OCI-LY7 (cell line): ENCODE results near the gene NPIPB6. TPM values are rescaled to one million over a fixed set of nuclear protein-coding genes. Genes with fewer than 3 reads are reported as not detected.

Experiments used
- BruUV-seq: library from RNA; stranded (reverse); fragments of 400-500 nt; replicated peaks from 2 replicates; lab custom pipeline; 2021; lab: Mats Ljungman, UMichigan
- CTCF ChIA-PET: fragments of 300-600 bp; sonication (Branson Sonifier 250); formaldehyde crosslinking; loops from one replicate; lab custom pipeline; 2022; ENCODE audit warnings: antibody characterized with exemption; ENCODE audit not compliant: unreplicated experiment; lab: Charles Lee
- POLR2A ChIA-PET: fragments of 300-600 bp; sonication (Branson Sonifier 250); formaldehyde crosslinking; loops from one replicate; lab custom pipeline; 2022; ENCODE audit warnings: antibody characterized with exemption; lab: Charles Lee
- DNase-seq: peaks from one replicate; pipeline ENCODE4 v3.0.0-alpha.2; 2015; ENCODE audit warnings: low spot score
- H2AFZ ChIP-seq: fragments of 200-600 bp; sonication (generic), shearing (Covaris generic); 2 replicates; pipeline ENCODE4 v1.6.1; 2014; ENCODE audit warnings: mild to moderate bottlenecking, antibody characterized with exemption, low read length, moderate library complexity
- H3K27ac ChIP-seq: fragments of 200-600 bp; sonication (generic); 2 replicates; pipeline ENCODE4 v1.5.1; 2014; ENCODE audit warnings: mixed run types, low read depth, mild to moderate bottlenecking, moderate library complexity, low read length, inconsistent platforms; ENCODE audit not compliant: poor library complexity, severe bottlenecking
- H3K36me3 ChIP-seq: fragments of 200-600 bp; sonication (generic); 2 replicates; pipeline ENCODE4 v1.6.1; 2014; ENCODE audit warnings: mild to moderate bottlenecking, antibody characterized with exemption, low read length, moderate library complexity, mixed read lengths; ENCODE audit not compliant: insufficient read depth
- H3K4me1 ChIP-seq: fragments of 200-600 bp; sonication (generic); 2 replicates; pipeline ENCODE4 v1.5.1; 2014; ENCODE audit warnings: mild to moderate bottlenecking, low read length; ENCODE audit not compliant: insufficient read depth, poor library complexity, severe bottlenecking
- H3K4me2 ChIP-seq: fragments of 200-600 bp; sonication (generic); 2 replicates; pipeline ENCODE4 v1.6.1; 2014; ENCODE audit warnings: mild to moderate bottlenecking, low read length
- H3K4me3 ChIP-seq: fragments of 200-600 bp; sonication (generic); 2 replicates; pipeline ENCODE4 v1.5.1; 2014; ENCODE audit warnings: mild to moderate bottlenecking, low read depth, low read length; ENCODE audit not compliant: poor library complexity, severe bottlenecking
- H3K79me2 ChIP-seq: fragments of 200-600 bp; sonication (generic); 2 replicates; pipeline ENCODE4 v1.6.1; 2016; ENCODE audit warnings: low read depth, mild to moderate bottlenecking, low read length, moderate library complexity, mixed read lengths; ENCODE audit not compliant: insufficient read depth
- H3K9me2 ChIP-seq: fragments of 200-600 bp; sonication (generic); 2 replicates; pipeline ENCODE4 v1.6.1; 2016; ENCODE audit warnings: mild to moderate bottlenecking, low read length, mixed read lengths; ENCODE audit not compliant: insufficient read depth
- H3K9me3 ChIP-seq: fragments of 200-600 bp; sonication (generic); 2 replicates; pipeline ENCODE4 v1.6.1; 2014; ENCODE audit warnings: mild to moderate bottlenecking, mixed run types, low read length, mixed read lengths
- H4K20me1 ChIP-seq: fragments of 200-600 bp; sonication (generic); 2 replicates; pipeline ENCODE4 v1.6.1; 2014; ENCODE audit warnings: mild to moderate bottlenecking, antibody characterized with exemption, low read length, moderate library complexity, mixed read lengths; ENCODE audit not compliant: insufficient read depth
- EZH2phosphoT487 ChIP-seq: fragments of 200-600 bp; sonication (generic); IDR thresholded peaks from 2 replicates; pipeline ENCODE4 v1.6.1; 2018; ENCODE audit warnings: low read depth, borderline replicate concordance, mild to moderate bottlenecking, mixed run types, antibody characterized with exemption, low read length, moderate library complexity, mixed read lengths
- intact Hi-C: fragments of 100-400 bp; cut with micrococcal nuclease; formaldehyde crosslinking; loops from one replicate; pipeline ENCODE4 v1.10.0; 2022; ENCODE audit not compliant: unreplicated experiment
- total RNA-seq, 2 experiments: library from RNA; depleted of rRNA in 1 of 2; stranded (reverse); fragments of >200 nt in 1 of 2; shearing (Covaris generic) in 1 of 2; gene quantifications; 2 replicates each; pipeline ENCODE4 v1.2.3, GENCODE V29; 2014 to 2022
- TF ChIP-seq, protein P1 (sequence below): fragments of 200-600 bp; sonication (generic); conservative IDR thresholded peaks from 2 replicates; pipeline ENCODE4 v1.5.1; 2014; ENCODE audit warnings: mild to moderate bottlenecking, antibody characterized with exemption, low read length, moderate library complexity, mixed read lengths

Gene NPIPB6
- total RNA-seq, 2 experiments from 2014 or later, result 5.3 to 16.1 TPM

DNA sequence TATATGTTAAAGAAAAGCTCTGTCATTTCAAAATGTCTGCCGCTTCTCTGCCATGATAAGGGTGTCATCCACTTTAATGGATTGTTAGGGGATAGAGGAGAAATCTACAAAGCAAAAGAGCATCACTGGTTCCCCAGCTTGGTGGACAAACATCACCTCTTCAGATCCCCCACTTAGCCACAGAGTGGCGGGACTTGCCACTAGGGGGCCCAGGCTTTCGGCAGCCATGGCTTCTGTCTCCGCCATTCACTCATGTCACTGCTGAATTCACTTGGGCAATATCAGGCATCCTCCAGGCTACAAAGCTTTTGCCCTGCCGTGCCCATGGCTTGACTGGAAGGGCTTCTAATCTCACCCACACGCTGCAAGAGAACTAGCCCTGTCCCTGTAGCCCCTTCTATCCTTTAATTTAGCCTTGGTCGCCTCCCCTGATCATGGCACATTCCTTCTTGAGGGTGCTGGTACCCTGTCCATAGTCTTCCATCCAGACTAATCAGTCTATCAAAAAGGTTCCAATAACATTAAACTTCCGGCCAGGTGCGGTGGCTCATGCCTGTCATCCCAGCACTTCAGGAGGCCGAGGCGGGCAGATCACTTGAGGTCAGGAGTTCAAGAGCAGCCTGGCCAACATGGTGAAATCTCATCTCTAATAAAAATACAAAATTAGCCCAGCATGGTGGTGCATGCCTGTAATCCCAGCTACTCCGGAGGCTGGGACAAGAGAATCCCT is 36.3 kb downstream of the NPIPB6 start:
- H4K20me1 ChIP-seq, result no peaks in the 10 kb centered on the region
- no TSS peak for BruUV-seq
- ChIA-PET CTCF (no interaction called here), POLR2A (no interaction called here)
- no peak overlapping the region for H3K27ac ChIP-seq
- peaks cover 9% of the 10 kb centered on the region for H3K4me1 ChIP-seq
- H3K36me3 ChIP-seq, result no peaks in the 10 kb centered on the region
- no peaks in the 10 kb centered on the region for H3K9me2 ChIP-seq
- intact Hi-C loops, result no loop called here
- TF ChIP-seq, protein P1, sequence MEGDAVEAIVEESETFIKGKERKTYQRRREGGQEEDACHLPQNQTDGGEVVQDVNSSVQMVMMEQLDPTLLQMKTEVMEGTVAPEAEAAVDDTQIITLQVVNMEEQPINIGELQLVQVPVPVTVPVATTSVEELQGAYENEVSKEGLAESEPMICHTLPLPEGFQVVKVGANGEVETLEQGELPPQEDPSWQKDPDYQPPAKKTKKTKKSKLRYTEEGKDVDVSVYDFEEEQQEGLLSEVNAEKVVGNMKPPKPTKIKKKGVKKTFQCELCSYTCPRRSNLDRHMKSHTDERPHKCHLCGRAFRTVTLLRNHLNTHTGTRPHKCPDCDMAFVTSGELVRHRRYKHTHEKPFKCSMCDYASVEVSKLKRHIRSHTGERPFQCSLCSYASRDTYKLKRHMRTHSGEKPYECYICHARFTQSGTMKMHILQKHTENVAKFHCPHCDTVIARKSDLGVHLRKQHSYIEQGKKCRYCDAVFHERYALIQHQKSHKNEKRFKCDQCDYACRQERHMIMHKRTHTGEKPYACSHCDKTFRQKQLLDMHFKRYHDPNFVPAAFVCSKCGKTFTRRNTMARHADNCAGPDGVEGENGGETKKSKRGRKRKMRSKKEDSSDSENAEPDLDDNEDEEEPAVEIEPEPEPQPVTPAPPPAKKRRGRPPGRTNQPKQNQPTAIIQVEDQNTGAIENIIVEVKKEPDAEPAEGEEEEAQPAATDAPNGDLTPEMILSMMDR, result peak; percentile 98
- TF ChIP-seq EZH2phosphoT487, result no peak
- peak; percentile 82 for DNase-seq
- no peak overlapping the region for H3K4me2 ChIP-seq
- no peaks in the 10 kb centered on the region for H3K79me2 ChIP-seq
- H3K4me3 ChIP-seq, result no peak overlapping the region
- H3K9me3 ChIP-seq, result no peaks in the 10 kb centered on the region
- peak overlapping the region; percentile 43; the same call in 1 of the 2 replicates for H2AFZ ChIP-seq

DNA sequence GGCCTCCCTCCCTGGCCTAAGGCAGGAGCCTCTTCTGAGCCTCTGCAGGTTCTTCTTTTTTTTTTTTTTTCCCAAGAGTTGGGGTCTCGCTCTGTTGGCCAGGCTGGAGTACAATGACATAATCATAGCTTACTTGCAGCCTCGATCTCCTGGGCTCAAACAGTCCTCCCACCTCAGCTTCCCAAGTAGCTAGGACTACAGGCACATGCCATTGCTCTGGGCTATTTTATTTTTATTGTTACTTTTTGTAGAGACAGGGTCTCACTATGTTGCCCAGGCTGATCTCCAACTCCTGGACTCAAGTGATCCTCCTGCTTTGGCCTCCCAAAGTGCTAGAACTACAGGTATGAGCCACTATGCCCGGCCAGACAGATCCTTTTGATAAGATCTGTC is 38.4 kb downstream of the NPIPB6 start:
- ChIA-PET POLR2A (no interaction called here), CTCF (no interaction called here)
- TF ChIP-seq, protein P1, result no peak
- TF ChIP-seq EZH2phosphoT487, result no peak
- no peaks in the 10 kb centered on the region for H3K79me2 ChIP-seq
- no peak overlapping the region for H2AFZ ChIP-seq
- BruUV-seq, result no TSS peak
- DNase-seq, result no peak
- no peaks in the 10 kb centered on the region for H3K36me3 ChIP-seq
- H4K20me1 ChIP-seq, result no peaks in the 10 kb centered on the region
- H3K9me2 ChIP-seq, result no peaks in the 10 kb centered on the region
- H3K4me2 ChIP-seq, result no peak overlapping the region
- H3K4me1 ChIP-seq, result peaks cover 4% of the 10 kb centered on the region
- H3K9me3 ChIP-seq, result no peaks in the 10 kb centered on the region
- intact Hi-C loops, result loop anchor here (5.0 kb wide), 1 partner anchor 222 kb away; no protein-coding TSS in a partner anchor
- no peak overlapping the region for H3K27ac ChIP-seq
- H3K4me3 ChIP-seq, result no peak overlapping the region

DNA sequence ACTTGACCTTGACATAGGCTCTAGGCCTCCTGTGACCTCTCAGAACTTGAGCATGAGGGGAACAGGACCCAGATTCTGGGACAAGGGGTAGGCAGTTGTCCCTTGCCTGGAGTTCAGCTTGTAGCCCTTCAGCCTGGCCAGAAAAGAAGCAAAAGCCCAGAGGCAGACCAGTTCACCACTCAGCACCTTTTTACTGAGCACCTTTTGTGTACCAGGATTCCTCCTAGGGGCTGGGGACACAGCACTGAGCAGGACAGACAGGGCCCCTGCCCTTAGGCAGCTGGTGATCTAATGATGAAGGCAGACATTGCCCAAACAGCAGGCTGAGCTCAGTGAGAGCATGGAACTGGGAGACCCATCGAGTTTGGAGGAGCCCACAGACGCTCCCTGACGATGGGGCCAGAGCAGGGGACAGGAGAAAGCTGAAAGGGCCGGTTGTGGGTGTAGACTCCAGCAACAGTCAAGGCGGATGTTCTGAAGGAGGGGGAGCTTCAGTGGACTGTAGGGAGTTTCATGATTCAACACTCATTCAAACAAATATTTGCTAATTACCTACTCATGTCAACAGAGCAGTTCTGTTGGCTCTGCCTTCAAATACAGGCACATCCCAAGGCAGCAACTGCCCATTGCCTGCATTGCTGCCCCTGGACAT is 38.9 kb downstream of the NPIPB6 start:
- POLR2A ChIA-PET, result no interaction called here
- Histone ChIP-seq H4K20me1 (no peaks in the 10 kb centered on the region), H3K9me2 (no peaks in the 10 kb centered on the region), H2AFZ (no peak overlapping the region), H3K4me2 (no peak overlapping the region), H3K9me3 (no peaks in the 10 kb centered on the region), H3K4me3 (no peak overlapping the region), H3K4me1 (peaks cover 4% of the 10 kb centered on the region), H3K36me3 (no peaks in the 10 kb centered on the region), H3K79me2 (no peaks in the 10 kb centered on the region), H3K27ac (no peak overlapping the region)
- intact Hi-C loops, result loop anchor here (5.0 kb wide), 1 partner anchor 223 kb away; no protein-coding TSS in a partner anchor
- BruUV-seq, result no TSS peak
- no peak for DNase-seq
- TF ChIP-seq, protein P1, result no peak
- TF ChIP-seq EZH2phosphoT487, result no peak
- CTCF ChIA-PET, result interaction anchor here (0.5 kb wide), 1 partner anchor 10 kb away, joined by 3 read pairs; no protein-coding TSS in a partner anchor
